Peyer's patch (tissue), 4 donors: ENCODE measurements around the gene SLC11A1. TPM values are rescaled to one million over a fixed set of nuclear protein-coding genes. Genes with fewer than 3 reads are reported as not detected.
A peak's percentile ranks its signal among the peaks of the same experiment; 100 is the strongest.

Source experiments
- DNase-seq, 3 donors: peaks; one replicate each; pipeline ENCODE4 v3.0.0-alpha.2; 2017 to 2019
- H3K27ac ChIP-seq, 4 donors: fragments of 200-600 bp; sonication (generic); one replicate each; pipeline ENCODE4 v1.5.1; 2016 to 2019
- H3K27me3 ChIP-seq, 2 donors: fragments of 200-600 bp; sonication (generic); one replicate each; pipeline ENCODE4 v1.5.1; 2019
- H3K36me3 ChIP-seq, 3 donors: fragments of 200-600 bp; sonication (generic); one replicate each; pipeline ENCODE4 v1.5.1; 2016 to 2019
- H3K4me1 ChIP-seq, 4 donors: fragments of 200-600 bp; sonication (generic); one replicate each; pipeline ENCODE4 v1.5.1; 2016 to 2019
- H3K4me3 ChIP-seq, 4 donors: fragments of 200-600 bp; sonication (generic); 1 replicate in 3 of 4; 2 replicates in 1 of 4; pipeline ENCODE4 v1.5.1; 2016 to 2019; ENCODE audit warnings: mild to moderate bottlenecking in 1 of 4
- H3K9me3 ChIP-seq, 4 donors: fragments of 200-600 bp; sonication (generic); one replicate each; pipeline ENCODE4 v1.5.1; 2016 to 2019; ENCODE audit warnings: mild to moderate bottlenecking in 1 of 4
- POLR2A ChIP-seq, 2 donors: fragments of 450-650 bp; IDR thresholded peaks; one replicate each; pipeline ENCODE4 v1.5.1; 2017; ENCODE audit warnings: antibody characterized with exemption in 2 of 2, mild to moderate bottlenecking in 2 of 2, moderate library complexity in 2 of 2
- total RNA-seq, 4 donors: library from RNA; depleted of rRNA; stranded (reverse); fragments of >200 nt; gene quantifications; one replicate each; pipeline ENCODE4 v1.1.0, GENCODE V29; 2016
- TF ChIP-seq, protein P1 (sequence below), 6 experiments: fragments of 450-650 bp in 4 of 6; fragments of 200-600 bp in 2 of 6; sonication (generic) in 1 of 6; IDR thresholded peaks; one replicate each; pipeline ENCODE4 v1.5.1; 2017 to 2019; ENCODE audit warnings: antibody characterized with exemption in 6 of 6, mild to moderate bottlenecking in 3 of 6, moderate library complexity in 1 of 6

The SLC11A1 gene
- total RNA-seq, 4 donors from 2014 or later: 2.8 to 21.5 (median 8.6) TPM

DNA sequence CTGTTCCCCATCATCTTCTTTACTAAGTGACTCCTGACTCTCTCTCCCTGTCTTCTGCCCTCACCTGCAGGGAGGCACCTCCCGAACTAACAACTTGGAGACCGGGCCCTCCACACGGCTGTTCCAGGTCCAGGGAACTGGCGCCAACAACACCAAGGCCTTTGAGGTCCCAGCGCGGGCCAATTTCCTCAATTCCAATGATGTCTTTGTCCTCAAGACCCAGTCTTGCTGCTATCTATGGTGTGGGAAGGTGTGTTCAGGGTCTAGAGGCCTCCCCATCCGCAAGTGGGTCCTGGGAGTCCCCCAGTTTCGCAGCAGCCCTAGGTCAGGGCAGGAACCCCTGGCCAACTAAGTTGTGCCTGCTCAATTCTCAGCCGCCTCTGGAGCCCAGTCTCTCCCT is 52.4 kb downstream of the SLC11A1 start:
- no peak for TF ChIP-seq POLR2A (IDR thresholded peaks at IDR 0.05)
- TF ChIP-seq, protein P1, sequence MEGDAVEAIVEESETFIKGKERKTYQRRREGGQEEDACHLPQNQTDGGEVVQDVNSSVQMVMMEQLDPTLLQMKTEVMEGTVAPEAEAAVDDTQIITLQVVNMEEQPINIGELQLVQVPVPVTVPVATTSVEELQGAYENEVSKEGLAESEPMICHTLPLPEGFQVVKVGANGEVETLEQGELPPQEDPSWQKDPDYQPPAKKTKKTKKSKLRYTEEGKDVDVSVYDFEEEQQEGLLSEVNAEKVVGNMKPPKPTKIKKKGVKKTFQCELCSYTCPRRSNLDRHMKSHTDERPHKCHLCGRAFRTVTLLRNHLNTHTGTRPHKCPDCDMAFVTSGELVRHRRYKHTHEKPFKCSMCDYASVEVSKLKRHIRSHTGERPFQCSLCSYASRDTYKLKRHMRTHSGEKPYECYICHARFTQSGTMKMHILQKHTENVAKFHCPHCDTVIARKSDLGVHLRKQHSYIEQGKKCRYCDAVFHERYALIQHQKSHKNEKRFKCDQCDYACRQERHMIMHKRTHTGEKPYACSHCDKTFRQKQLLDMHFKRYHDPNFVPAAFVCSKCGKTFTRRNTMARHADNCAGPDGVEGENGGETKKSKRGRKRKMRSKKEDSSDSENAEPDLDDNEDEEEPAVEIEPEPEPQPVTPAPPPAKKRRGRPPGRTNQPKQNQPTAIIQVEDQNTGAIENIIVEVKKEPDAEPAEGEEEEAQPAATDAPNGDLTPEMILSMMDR (IDR thresholded peaks at IDR 0.05): no peak
- no peak overlapping the region for H3K4me3 ChIP-seq
- H3K36me3 ChIP-seq: peaks cover 0 to 55% (median 0%) of the 10 kb centered on the region in 3 donors
- H3K4me1 ChIP-seq: peaks cover 0 to 15% (median 0%) of the 10 kb centered on the region in 4 donors
- no peaks in the 10 kb centered on the region for H3K27me3 ChIP-seq
- H3K9me3 ChIP-seq: no peaks in the 10 kb centered on the region
- DNase-seq: peak in 1 of 3 donors; percentile 28
- no peak overlapping the region for H3K27ac ChIP-seq

DNA sequence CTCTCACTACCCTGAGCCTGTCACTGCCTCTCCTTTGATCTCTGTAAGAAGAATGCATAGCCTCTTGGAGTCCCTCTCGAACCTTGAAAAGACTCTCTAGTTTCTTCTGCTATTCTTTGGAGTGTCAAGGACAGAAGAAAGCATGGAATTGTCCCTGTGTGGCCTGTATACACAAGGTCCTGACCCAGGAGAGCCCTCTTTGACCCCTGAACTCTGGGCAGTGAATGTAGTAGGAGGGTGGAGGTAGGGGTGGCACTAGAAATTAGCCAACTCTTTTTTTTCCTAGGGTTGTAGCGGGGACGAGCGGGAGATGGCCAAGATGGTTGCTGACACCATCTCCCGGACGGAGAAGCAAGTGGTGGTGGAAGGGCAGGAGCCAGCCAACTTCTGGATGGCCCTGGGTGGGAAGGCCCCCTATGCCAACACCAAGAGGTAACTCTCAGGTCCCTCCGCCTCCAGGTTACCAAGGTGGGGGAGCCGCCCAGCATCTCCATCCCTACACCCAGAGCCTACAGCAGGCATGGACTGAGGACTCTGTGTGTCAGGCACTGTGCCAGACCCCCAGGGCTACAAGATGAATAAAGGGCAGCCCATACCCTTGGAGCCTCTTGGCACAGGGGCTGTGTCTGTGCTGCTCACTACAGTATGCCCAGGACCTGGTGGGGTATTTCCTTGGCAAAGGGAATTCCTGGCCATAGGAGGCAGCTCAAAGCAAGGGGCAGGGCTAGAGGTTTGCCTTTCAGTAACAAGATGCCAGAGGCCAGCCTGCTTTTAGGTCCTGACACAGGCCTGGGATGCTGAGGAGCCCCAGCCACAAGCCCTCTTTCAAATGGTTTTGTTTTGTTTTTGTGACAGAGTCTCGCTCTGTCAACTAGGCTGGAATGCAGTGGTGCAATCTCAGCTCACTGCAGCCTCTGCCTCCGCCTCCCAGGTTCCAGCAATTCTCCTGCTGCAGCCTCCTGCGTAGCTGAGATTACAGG is 53.2 kb downstream of the SLC11A1 start:
- TF ChIP-seq, protein P1 (IDR thresholded peaks at IDR 0.05): no peak

DNA sequence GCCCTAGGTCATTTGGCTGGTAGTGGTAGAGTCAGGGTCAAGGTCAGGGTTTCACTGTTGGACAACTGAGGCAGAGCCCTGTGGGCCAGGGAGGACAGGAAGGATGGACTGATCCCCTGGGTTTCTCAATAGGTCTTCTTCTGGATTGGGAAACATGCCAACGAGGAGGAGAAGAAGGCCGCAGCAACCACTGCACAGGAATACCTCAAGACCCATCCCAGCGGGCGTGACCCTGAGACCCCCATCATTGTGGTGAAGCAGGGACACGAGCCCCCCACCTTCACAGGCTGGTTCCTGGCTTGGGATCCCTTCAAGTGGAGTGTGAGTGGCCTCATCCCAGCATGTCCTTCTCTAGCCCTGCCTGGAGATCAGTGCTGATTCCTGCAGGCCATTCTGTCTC is 54.9 kb downstream of the SLC11A1 start:
- H3K36me3 ChIP-seq: peaks cover 0 to 50% (median 0%) of the 10 kb centered on the region in 3 donors
- DNase-seq: peak in 1 of 3 donors; percentile 34
- no peak overlapping the region for H3K27ac ChIP-seq

More for the DNA sequence above, 53.2 kb downstream of the SLC11A1 start:
- Histone ChIP-seq H3K4me1 (peaks cover 0 to 20% (median 0%) of the 10 kb centered on the region in 4 donors), H3K9me3 (no peaks in the 10 kb centered on the region), H3K36me3 (peaks cover 0 to 48% (median 0%) of the 10 kb centered on the region in 3 donors), H3K4me3 (no peak overlapping the region), H3K27ac (no peak overlapping the region), H3K27me3 (no peaks in the 10 kb centered on the region)
- peak in 1 of 3 donors; percentile 28 for DNase-seq

DNA sequence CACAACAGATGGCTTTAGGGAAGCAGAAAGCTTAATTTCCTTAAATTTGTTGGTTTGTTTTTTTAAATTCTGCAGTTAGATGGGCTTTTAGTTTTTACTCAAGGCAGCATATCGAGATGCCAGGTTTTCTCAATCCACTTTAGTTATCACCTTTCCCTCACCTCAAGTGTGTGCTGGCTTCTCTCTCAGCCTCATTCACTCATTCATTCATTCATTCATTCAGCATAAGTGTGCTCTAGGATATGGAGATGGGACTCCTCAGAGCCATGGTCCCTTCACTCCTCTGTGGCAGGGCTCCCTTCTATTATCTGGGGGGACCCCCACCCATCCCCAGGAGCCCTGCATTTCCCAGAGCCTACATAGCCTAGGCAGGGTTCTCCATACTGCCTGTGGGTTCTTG is 55.9 kb downstream of the SLC11A1 start:
- peaks cover 0 to 58% (median 0%) of the 10 kb centered on the region in 3 donors for H3K36me3 ChIP-seq
- no peaks in the 10 kb centered on the region for H3K27me3 ChIP-seq
- DNase-seq: no peak
- no peak overlapping the region for H3K4me3 ChIP-seq
- no peak for TF ChIP-seq POLR2A (IDR thresholded peaks at IDR 0.05)
- TF ChIP-seq, protein P1 (IDR thresholded peaks at IDR 0.05): no peak
- H3K4me1 ChIP-seq: peaks cover 0 to 29% (median 0%) of the 10 kb centered on the region in 4 donors
- H3K9me3 ChIP-seq: no peaks in the 10 kb centered on the region
- no peak overlapping the region for H3K27ac ChIP-seq

More for the DNA sequence above, 54.9 kb downstream of the SLC11A1 start:
- Histone ChIP-seq H3K4me3 (no peak overlapping the region), H3K27me3 (no peaks in the 10 kb centered on the region), H3K9me3 (no peaks in the 10 kb centered on the region), H3K4me1 (peaks cover 0 to 29% (median 0%) of the 10 kb centered on the region in 4 donors)
- TF ChIP-seq POLR2A (IDR thresholded peaks at IDR 0.05): no peak
- TF ChIP-seq, protein P1 (IDR thresholded peaks at IDR 0.05): no peak

DNA sequence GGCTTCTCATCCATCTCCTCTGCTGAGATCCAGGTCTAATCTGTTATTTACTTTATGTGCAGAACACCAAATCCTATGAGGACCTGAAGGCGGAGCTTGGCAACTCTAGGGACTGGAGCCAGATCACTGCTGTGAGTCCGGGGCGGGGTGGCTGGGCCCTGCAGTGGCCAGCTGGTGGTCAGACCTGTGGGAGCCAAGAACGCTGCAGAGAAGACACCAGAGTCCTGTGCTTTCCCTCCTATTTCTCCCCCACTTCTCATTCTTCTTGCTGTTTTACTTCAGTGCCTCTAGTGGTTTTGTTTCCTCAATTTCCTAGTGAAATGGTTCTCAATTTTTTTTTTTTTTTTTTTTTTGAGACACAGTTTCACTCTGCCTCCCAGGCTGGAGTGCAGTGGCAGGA is 56.5 kb downstream of the SLC11A1 start:
- H3K4me1 ChIP-seq: peaks cover 0 to 29% (median 0%) of the 10 kb centered on the region in 4 donors
- TF ChIP-seq, protein P1 (IDR thresholded peaks at IDR 0.05): no peak
- no peak for TF ChIP-seq POLR2A (IDR thresholded peaks at IDR 0.05)
- H3K4me3 ChIP-seq: no peak overlapping the region
- no peak overlapping the region for H3K27ac ChIP-seq
- peaks cover 0 to 62% (median 0%) of the 10 kb centered on the region in 3 donors for H3K36me3 ChIP-seq
- no peaks in the 10 kb centered on the region for H3K9me3 ChIP-seq
- peak in 1 of 3 donors; percentile 44 for DNase-seq
- no peaks in the 10 kb centered on the region for H3K27me3 ChIP-seq
